ENCODE measurements around the gene NT5C.

DNA sequence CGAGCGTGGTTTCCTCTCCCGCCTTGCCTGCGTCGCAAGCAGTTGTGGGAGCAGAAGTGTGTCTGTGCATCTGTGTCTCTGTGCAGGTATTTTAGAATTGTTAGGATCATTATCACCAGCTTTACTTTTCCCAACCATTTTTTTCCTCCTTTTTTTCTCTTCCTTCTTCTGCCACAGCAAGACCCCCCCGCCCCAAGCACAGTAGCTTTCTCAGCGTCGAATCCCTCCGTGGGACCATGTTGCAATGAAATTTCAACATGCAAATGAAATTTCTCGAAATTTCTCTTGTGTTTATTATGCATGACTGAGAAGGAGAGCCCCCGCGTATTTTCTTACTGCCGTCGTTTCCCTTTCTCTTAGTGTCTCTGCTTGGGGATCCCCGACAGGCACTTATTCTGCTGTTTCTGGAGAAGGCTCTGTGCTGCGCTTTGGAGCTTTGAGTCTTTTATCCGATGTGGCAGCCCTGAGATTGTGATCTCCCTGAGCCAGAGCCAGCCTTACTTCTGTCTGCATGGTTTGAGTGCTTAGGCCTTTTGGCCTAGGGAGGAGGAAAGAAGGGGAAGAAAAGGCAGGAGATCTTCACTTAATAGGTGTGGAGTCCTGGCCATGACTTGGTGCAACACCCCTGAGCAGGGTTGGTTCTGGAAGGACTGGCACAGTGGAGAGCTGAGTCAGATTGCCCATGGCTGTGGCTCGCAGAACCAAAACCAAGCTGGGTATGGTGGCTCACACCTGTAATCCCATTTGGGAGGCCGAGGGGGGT is 16.8 kb downstream of the NT5C start:
- TF ChIP-seq SUZ12 (IDR thresholded peaks at IDR 0.05; ENCODE audit: extremely low read depth, insufficient read depth, insufficient read length) (no peak), ZNF274 (IDR thresholded peaks at IDR 0.05; ENCODE audit: low read depth, low read length) (no peak)

Measured in NT2/D1 (cell line).